Bronchus fibroblast of lung (primary cell): ENCODE data around the gene TRABD2B. TPM values are rescaled to one million over a fixed set of nuclear protein-coding genes. Genes with fewer than 3 reads are reported as not detected.

Source experiments
- total RNA-seq: library from RNA; depleted of rRNA; stranded (reverse); fragments of >200 nt; gene quantifications from 2 replicates; pipeline ENCODE4 v1.2.3, GENCODE V29; 2015

TRABD2B gene
- total RNA-seq, result not detected in 2 replicates

DNA sequence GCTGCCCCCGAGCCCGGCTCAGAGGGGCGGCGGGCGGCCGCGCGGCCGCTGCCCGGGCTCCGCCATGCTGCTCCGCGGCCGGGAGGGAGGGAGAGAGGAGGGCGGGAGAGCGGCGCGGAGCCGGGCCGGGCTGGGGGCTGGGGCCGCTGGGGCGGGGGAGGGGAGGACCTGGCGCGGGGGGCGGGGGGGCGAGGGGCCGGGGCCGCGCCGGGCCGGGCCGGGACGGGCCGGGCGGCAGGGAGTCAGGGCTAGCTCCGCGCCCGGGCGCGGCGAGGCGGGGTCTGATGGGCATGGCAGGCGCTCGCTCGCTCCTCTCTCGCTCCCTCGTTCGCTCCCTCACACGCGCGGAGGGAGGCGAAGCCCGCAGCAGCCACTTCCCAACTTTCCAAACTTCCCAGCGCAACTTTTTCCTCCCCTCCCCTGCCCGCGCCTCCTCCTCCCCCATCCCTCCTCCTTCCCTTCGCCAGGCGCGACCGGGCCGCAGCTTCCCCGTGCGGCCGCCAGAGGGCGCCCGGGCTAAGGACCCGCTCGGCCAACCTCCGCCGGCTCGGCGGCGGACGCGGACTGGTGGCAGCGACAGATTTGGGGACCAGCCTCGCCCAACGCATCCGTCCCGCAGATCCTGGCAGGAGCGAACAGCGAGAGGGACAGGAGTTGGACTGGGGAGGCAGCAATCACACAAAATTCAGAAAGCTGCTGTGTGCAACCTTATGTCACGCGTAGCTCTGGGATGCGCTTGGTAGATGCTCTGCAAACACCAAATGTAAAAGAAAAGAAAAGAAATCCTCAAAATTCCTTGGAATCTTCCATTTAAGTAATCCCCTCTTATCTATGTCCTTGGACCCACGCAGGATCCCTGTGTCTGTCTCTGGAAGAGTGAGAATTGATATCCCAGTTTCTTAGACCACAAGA is at the start of gene TRABD2B:
TRABD2B (minus strand) TSS at position 97 of the 912 bp plus-strand sequence.

Other genes with a start within 250 kb of the TRABD2B start
- gene SLC5A9, start 225.3 kb upstream of the TRABD2B start, total RNA-seq, result not detected in 2 replicates